ENCODE results near the gene OCA2. TPM values are rescaled to one million over a fixed set of nuclear protein-coding genes. Genes with fewer than 3 reads are reported as not detected.

OCA2 gene
- total RNA-seq, 1 experiment from 2014 or later, result 0.09 TPM

GRCh38 chr15:28044121-28044672 is 54.9 kb downstream of the OCA2 start:
- H3K27me3 ChIP-seq (replicated peaks; ENCODE audit: insufficient read depth, low read depth, low read length, poor library complexity), result no peaks in the 10 kb centered on the region

GRCh38 chr15:28043691-28044091 is 55.4 kb downstream of the OCA2 start:
- H3K27me3 ChIP-seq (replicated peaks; ENCODE audit: insufficient read depth, low read depth, low read length, poor library complexity), result no peaks in the 10 kb centered on the region
- BruUV-seq (replicated peaks), result no TSS peak
- intact Hi-C loops (cut with micrococcal nuclease; ENCODE audit: unreplicated experiment), result no loop called here
- no peak overlapping the region for H3K4me3 ChIP-seq (ENCODE audit: low read depth, low read length, poor library complexity, severe bottlenecking)
- H3K36me3 ChIP-seq (ENCODE audit: insufficient read depth, low read length, poor library complexity, severe bottlenecking), result no peaks in the 10 kb centered on the region
- H3K4me1 ChIP-seq (ENCODE audit: insufficient read depth, low read length, poor library complexity, severe bottlenecking), result no peaks in the 10 kb centered on the region
- H3K27ac ChIP-seq (ENCODE audit: low read depth, low read length, poor library complexity, severe bottlenecking), result no peak overlapping the region
- CTCF ChIA-PET, result no interaction called here
- POLR2A ChIA-PET (ENCODE audit: low non-redundant PET), result no interaction called here
- no peak for DNase-seq (ENCODE audit: low spot score)
- TF ChIP-seq CTCF (conservative IDR thresholded peaks at IDR 0.05; ENCODE audit: low read depth, low read length), result no peak
- TF ChIP-seq EZH2 (IDR thresholded peaks at IDR 0.05; ENCODE audit: borderline replicate concordance, low read depth, low read length, poor library complexity, severe bottlenecking), result no peak
- no peaks in the 10 kb centered on the region for H3K9me3 ChIP-seq (ENCODE audit: low read depth, low read length, poor library complexity, severe bottlenecking)

More at GRCh38 chr15:28044121-28044672, 54.9 kb downstream of the OCA2 start:
- BruUV-seq (replicated peaks), result no TSS peak
- Histone ChIP-seq H3K27ac (ENCODE audit: low read depth, low read length, poor library complexity, severe bottlenecking) (no peak overlapping the region), H3K4me1 (ENCODE audit: insufficient read depth, low read length, poor library complexity, severe bottlenecking) (no peaks in the 10 kb centered on the region), H3K36me3 (ENCODE audit: insufficient read depth, low read length, poor library complexity, severe bottlenecking) (no peaks in the 10 kb centered on the region), H3K4me3 (ENCODE audit: low read depth, low read length, poor library complexity, severe bottlenecking) (no peak overlapping the region), H3K9me3 (ENCODE audit: low read depth, low read length, poor library complexity, severe bottlenecking) (no peaks in the 10 kb centered on the region)
- no peak for DNase-seq (ENCODE audit: low spot score)
- intact Hi-C loops (cut with micrococcal nuclease; ENCODE audit: unreplicated experiment), result no loop called here
- ChIA-PET CTCF (no interaction called here), POLR2A (ENCODE audit: low non-redundant PET) (no interaction called here)
- no peak for TF ChIP-seq EZH2 (IDR thresholded peaks at IDR 0.05; ENCODE audit: borderline replicate concordance, low read depth, low read length, poor library complexity, severe bottlenecking)
- TF ChIP-seq CTCF (conservative IDR thresholded peaks at IDR 0.05; ENCODE audit: low read depth, low read length), result no peak

- no peak for TF ChIP-seq CTCF (conservative IDR thresholded peaks at IDR 0.05; ENCODE audit: low read depth, low read length)
- no peak for TF ChIP-seq EZH2 (IDR thresholded peaks at IDR 0.05; ENCODE audit: borderline replicate concordance, low read depth, low read length, poor library complexity, severe bottlenecking)
- no TSS peak for BruUV-seq (replicated peaks)
- no peaks in the 10 kb centered on the region for H3K27me3 ChIP-seq (replicated peaks; ENCODE audit: insufficient read depth, low read depth, low read length, poor library complexity)
- H3K27ac ChIP-seq (ENCODE audit: low read depth, low read length, poor library complexity, severe bottlenecking), result no peak overlapping the region
- no peaks in the 10 kb centered on the region for H3K9me3 ChIP-seq (ENCODE audit: low read depth, low read length, poor library complexity, severe bottlenecking)
- ChIA-PET CTCF (no interaction called here), POLR2A (ENCODE audit: low non-redundant PET) (no interaction called here)
- no peak for DNase-seq (ENCODE audit: low spot score)
- no peaks in the 10 kb centered on the region for H3K36me3 ChIP-seq (ENCODE audit: insufficient read depth, low read length, poor library complexity, severe bottlenecking)
- intact Hi-C loops (cut with micrococcal nuclease; ENCODE audit: unreplicated experiment), result no loop called here
- H3K4me1 ChIP-seq (ENCODE audit: insufficient read depth, low read length, poor library complexity, severe bottlenecking), result no peaks in the 10 kb centered on the region
- no peak overlapping the region for H3K4me3 ChIP-seq (ENCODE audit: low read depth, low read length, poor library complexity, severe bottlenecking)
Measured at GRCh38 chr15:28037969-28038590, 61.0 kb downstream of the OCA2 start.
